Stimulated activated naive CD8-positive, alpha-beta T cell treated with anti-CD3 and anti-CD28 coated beads, Interleukin-15, Interleukin-2, amounts not matched to agents 100 U/mL and 50 U/mL, for 24 hours (primary cell): ENCODE data around the gene INSC.

Experiments
- ATAC-seq: fragments of 150-1000 bp; cut with Tn5 transposase; one replicate; pipeline ENCODE4 v1.10.0; 2021
- DNase-seq: peaks from one replicate; pipeline ENCODE4 v3.0.0; 2021

The INSC gene

GRCh38 chr11:15108592-15109130, 6.1 kb upstream of the INSC start:
- ATAC-seq (no peak), DNase-seq (no peak)

- no peak for ATAC-seq
- no peak for DNase-seq
These were observed 5.1 kb upstream of the INSC start for GRCh38 chr11:15109602-15110001.

DNA sequence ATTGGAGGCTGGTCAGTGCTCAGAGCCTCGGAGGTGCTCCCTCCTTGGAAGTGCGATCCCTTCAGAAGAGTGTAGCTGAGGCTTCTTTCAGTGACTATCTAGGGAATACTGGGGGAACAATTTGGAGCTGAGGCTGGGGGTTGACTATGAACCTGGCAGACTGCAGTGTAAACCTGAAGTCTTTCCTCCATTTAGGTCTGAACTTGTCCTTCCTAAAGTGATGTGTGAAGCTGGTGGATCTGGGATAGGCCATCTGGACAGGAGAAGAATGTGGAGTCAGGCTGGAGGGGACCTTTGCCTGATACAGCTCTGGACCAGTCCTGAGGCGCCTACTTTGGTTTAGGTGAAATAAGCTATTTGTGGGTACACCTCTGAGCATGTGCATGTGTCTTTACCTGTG, 3.5 kb upstream of the INSC start:
- ATAC-seq (no peak), DNase-seq (no peak)

GRCh38 chr11:15112131-15112541, 2.6 kb upstream of the INSC start:
- DNase-seq (no peak), ATAC-seq (no peak)

DNA sequence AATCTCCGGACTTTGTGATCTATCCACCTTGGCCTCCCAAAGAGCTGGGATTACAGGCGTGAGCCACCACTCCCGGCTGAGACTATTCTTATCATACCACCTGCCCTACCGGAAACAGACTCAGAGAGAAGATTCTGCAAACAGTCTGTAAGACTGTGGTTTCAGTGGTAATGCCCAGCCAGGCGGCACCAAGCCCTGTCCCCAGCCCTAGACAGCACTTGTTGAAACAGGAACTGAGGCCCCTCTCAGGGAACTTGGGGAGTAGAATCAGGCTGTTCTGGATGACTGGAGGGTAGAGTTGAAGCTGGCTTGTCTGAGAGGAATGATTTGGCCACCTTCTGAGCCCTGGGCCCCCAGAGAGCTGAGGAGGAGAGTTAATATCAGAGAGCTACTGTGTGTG, 1.3 kb upstream of the INSC start:
- DNase-seq = no peak
- ATAC-seq = peak; percentile 53

GRCh38 chr11:15115686-15116085, 963 bp downstream of the INSC start:
- DNase-seq (no peak), ATAC-seq (no peak)

GRCh38 chr11:15117751-15118150, 3.0 kb downstream of the INSC start:
- ATAC-seq (no peak), DNase-seq (no peak)

DNA sequence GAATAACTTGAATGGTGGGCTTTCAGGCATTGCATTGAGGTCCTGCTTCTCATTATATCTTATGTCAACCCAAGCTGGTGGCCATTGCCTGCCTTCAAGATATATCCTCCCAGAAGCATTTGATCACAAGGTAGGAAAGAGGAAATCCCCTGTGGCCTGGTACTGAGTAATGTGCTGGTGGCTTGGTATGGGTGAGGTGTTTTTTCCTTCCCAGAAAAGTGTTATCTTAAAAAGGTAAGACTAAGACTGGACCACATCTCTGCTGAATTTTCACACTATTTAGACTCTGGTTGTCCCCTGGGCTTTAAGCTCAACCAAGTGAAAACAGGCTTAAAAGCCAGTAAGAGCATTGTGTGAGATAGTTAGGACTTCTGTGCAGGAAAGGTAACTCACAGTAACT, 3.7 kb downstream of the INSC start:
- ATAC-seq (peak; percentile 87), DNase-seq (no peak)

DNA sequence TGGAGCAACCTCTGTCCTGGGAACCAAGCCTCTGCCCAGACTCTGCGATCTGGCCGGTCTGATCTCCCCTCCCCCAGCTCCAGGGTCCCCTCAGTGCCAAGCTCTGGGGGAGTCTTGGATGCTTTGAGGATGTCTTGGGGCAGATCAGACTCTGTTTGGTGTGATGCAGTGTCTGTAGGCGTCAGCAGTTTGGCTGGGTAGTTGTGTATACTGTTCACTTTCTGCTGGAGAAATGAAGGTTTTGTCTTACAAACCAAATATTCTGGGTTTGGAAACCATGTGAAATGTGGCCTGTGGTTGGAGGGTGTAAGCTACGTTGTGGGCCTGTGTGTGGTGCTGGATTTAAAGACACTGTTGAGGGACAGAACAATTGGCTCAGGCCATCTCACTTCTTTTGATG, 4.6 kb downstream of the INSC start:
- ATAC-seq (no peak), DNase-seq (no peak)

DNA sequence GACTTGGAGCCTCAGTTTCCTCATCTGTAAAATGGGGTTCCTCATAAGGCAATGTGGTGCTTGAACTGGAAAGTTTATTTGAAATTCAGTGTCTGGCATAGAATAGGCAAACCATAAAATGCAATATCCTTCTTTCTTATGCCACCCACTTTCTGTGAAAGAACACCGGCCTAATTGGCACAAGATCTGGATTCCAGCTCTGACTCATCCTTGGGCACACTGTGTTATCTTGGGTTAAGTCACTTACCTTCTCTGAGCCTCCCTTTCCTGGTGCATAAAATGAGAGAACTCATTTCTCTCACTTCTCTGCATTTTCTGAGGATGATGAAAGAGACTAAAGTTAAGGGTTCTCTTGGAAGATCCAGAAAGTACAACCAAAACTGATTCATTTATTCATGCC, 5.1 kb downstream of the INSC start:
- no peak for ATAC-seq
- no peak for DNase-seq

DNA sequence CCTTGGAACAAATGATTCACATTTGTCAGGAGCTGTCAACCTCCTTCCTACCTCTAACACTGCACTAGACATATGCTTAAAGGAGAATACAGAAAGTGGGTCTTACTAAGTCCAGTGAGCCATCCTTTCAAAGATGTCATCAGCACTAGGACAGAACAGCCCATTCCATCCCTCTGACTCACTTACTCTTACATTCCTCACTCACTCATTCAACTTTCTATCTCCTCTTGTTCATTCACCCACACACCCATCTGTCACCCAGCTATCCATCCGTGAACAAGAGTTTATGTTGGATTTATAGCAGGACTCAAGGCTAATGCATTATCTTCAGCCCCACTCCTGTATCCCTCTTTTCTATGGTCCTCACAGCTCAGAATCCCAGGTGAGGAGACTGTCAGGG, 9.1 kb downstream of the INSC start:
- DNase-seq (no peak), ATAC-seq (no peak)

DNA sequence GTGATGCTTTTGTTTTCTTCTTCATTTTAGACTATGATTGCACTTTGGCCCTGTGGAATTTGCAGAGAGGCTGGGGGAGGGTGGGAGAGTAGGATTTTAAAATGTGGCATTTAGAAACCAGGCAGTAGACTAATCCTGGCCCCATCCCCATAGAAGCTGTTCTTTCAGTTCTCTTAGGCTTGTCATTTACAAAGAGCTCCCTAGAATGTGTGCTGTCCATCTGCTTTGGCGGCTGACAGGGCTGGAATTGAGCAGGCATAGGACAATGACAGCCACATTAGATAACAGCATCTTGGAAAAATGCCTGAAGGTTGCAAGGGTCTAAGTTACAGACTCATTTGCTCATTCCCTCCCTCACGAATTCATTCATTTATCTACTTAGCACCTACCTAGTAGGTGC, 9.8 kb downstream of the INSC start:
- DNase-seq = no peak
- ATAC-seq = no peak

DNA sequence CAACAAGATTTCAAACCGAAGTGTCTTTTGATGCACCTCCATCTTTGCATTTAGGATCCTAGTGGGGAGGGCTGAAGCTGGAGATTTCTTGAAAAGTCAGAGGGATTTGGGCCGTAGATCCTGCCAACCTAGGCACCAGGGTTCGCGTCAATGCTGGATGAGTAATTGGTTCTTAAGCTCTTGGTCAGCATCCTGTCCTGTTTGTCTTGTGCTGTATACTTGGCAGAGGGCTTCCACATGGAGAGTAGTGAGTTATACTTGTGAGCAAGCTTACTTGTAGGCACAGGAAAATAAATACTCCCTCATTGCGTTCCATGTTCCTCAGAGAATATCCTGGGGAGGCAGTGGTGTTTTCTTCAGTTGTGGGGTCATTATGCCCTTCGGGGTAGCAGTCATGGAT, 12.6 kb downstream of the INSC start:
- ATAC-seq (no peak), DNase-seq (no peak)

- DNase-seq = no peak
- no peak for ATAC-seq
These were observed 13.9 kb downstream of the INSC start for GRCh38 chr11:15128621-15129020.

DNA sequence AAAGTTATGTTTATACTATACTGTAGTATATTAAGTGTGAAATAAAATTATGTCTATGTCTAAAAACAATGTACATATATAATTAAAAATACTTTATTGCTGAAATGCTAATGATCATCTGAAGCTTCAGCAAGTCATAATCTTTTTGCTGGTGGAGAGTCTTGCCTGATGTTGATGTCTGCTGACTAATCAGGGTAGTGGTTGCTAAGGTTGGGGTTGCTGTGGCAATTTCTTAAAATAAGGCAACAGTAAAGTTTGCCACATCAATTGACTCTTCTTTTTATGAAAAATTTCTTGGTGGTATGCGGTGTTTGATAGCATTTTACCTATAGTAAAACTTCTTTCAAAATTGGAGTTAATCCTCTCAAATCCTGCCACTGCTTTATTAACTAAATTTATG, 21.4 kb downstream of the INSC start:
- ATAC-seq (no peak), DNase-seq (no peak)

DNA sequence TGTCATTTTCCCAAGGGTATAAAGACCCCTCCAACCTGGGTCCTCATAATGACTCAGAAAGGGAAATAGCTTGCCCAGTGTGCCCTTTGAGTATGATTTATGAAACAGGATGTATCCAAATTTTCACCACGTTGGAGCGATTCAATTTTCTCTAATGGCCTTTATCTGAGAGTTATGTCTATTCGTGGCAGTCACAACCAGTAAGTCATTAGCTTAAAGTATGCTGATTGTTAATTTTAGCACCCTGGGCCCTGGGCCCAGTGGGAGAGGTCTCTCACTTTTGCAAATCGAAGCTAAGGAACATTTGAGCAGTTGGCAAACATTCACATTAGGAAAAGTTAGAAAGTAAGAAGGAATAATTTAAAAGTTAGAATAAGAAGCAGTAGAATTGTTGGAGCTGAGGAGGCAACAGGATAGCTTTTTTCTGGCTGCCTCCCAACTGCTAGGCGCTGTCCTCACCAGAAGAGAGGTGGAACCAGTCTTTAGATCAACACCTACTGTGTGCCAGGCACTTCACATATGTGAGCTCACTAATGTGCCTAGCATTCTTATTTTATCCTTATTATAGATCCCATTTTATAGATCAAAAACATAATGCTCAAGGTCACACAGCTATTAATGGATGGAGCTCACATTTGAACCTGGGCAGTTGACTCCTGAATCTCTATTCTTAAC, 24.5 kb downstream of the INSC start:
- DNase-seq (no peak), ATAC-seq (no peak)

- DNase-seq = no peak
- ATAC-seq = no peak
These were observed 25.4 kb downstream of the INSC start for GRCh38 chr11:15139958-15140659.

GRCh38 chr11:15141381-15141780, 26.7 kb downstream of the INSC start:
- DNase-seq (no peak), ATAC-seq (no peak)

DNA sequence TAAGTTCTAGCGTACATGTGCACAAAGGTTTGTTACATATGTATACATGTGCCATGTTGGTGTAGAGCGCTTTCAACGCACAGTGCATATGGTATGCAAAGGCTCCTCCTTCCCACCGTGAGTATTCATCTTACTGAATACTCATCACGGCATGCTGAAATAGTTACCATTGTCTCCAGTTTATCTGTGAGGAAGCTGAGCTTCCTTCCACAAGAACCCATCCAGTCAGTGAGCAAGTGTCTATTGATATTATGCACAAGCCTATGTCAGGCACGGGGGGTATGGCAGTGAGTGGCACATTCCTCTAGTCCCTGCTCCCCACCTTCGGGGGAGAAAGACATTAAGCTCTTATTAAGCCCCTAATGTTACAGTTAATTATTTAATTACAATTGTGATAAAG, 28.1 kb downstream of the INSC start:
- no peak for DNase-seq
- no peak for ATAC-seq

DNA sequence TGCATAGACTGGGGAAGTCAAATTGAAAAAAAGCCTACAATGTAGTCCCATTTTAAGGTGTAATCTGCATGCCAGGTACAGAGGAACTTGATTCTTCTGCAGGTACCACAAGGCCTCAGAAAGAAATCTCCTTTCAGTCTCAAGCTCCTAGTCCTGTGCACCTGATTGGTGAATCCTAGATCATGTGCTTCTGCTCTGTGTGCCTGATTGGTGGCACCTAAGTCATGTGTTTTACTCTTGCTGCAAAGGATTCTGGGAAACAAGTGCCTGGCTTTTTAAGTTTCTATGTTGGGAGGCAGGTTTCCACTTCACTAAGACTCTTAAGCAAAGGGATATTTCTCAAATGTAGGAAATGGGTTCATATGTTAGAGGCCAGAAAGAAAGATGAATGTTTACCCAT, 29.1 kb downstream of the INSC start:
- ATAC-seq = no peak
- DNase-seq = no peak

- no peak for ATAC-seq
- no peak for DNase-seq
These were observed 29.6 kb downstream of the INSC start for GRCh38 chr11:15144347-15144746.

- DNase-seq (no peak), ATAC-seq (no peak)
These were observed 30.4 kb downstream of the INSC start for GRCh38 chr11:15145151-15145550.

DNA sequence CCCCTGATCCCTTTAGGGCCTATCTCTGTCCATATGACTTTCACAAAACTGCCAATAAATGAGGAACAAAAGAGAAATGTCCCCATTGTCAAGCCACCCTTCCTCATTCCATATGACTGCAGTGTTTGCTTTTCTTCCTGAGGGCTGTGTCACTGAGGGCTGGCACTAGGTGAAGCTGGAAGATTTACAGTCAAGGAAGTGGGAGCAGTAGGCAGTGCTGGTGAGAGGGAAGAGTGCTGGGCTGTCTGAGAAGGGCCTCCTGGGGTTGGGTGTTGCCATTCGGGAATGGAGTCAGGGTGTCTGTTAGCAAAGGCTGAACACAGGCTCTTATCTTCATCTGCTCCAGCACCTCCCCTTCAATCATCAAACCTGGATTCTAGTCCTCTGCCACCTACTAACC, 30.9 kb downstream of the INSC start:
- ATAC-seq (no peak), DNase-seq (no peak)
